Measurements from ENCODE around the gene PDHX. TPM values are rescaled to one million over a fixed set of nuclear protein-coding genes. Genes with fewer than 3 reads are reported as not detected.

The PDHX gene
- polyA plus RNA-seq, 3 donors, result 14.3 to 35.1 (median 20.8) TPM

DNA sequence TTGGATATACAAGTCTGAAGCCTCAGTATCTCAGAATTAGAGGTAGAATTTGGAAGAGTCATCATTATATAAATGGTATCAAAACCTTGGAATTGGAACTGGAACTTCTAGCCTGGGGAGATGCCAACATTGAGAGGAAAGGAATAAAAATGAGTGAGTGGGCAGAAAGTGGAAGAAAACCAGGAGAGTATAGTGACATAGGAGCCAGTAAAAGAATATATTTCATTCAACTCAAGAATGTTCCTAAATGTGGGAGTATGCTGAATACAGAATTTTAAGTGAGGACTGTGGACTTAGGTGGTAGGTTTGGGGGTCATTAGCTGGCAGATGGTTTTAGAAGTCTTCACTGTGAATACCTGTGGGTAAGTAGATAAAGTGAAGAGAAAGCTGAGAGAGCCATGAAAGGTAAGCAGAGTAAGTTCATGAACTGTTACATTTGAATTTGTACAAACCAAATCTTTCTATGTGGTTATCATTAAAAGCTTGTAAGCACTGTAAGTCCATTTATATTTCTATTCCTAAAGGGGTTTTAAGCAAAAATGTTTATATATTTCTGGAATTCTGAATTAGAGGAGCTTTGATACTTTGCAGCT is 60.2 kb downstream of the PDHX start:
- H3K27ac ChIP-seq (ENCODE audit: low read depth, low read length), result no peak overlapping the region

DNA sequence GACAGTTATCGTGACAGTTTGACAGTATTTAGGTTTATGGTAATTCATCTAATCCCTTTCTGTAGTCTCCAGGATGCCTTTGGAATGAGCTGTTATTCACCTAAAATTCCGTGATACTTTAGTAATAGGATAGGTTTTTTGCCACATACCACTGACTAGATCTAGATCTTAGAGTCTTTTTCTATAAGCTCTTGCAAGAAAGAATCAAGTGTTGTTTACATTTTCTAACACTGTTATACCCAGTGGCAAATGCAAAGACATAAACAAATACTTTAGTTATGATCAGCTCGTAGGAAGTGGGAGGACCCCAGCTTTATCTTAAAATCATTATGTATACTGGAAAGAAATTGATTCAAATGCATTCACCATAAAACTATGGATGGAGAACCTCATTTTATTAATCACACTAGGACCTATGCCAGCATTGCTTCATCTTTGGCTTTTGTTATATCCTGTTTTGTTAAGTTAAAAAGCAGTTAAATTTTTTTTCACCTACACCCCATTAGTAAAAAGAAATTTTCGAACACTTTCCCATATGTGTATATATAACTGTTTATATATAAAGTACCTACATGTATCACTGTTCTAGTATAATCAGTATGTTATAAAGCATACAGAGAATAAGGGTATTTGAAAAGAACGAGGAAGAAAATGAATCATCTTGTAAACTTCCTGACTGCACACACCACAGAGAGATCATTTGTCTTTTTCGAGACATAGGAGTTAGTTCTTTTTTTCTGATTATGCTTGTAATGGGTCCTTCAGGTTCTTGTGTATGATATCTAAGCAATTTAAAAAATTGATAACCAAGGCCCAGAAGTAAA is 60.9 kb downstream of the PDHX start:
- WGBS, 3 donors, result 24 to 42% (median 29%) methylated on average over 6 of the region's 6 CpGs
- H3K27ac ChIP-seq (ENCODE audit: low read depth, low read length), result no peak overlapping the region

DNA sequence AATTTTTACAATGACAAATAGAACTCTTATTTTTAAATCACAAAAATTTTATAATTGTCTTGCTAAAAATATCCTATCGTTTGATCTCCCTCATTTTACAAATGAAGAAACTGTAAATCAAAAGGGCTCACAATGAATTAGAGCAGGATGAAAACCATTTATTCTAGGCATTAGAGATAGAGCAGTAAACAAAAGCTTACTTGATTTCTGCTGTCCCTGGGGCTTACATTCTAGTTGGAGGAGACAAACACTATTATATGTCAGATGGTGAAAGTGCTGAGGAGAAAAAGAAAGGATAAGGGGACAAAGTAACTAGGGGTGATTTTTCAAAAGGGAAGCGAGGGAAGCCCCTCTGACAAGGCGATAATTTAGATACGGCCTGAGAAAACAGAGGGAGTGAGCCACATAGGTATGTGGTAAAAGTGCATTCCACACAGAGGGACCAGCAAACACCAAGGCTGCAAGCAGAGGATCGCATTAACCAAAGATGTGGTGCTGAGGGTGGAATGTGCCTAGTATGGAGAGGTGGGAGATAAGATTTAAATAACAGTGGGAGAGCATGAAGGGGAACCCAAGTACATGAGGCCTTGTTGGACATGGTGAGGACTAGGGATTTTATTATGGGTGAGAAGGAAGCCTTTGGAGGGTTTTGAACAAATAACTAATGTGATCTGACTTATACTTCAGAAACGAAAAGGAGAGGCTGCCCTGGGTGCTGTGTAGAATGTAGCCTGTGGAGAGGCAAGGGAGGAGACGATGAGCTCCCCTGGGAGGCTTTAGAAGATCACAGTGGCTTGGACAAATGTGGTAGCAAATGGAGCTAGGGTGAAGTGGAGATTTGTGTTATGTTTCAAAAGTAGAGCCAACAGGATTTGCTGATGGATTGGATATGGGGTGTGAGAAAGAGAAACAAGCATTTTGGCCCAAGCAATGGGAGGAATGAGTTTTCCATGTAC is 62.1 kb downstream of the PDHX start:
- 81 to 85% (median 85%) methylated on average over 7 of the region's 7 CpGs for WGBS, 3 donors
- H3K27ac ChIP-seq (ENCODE audit: low read depth, low read length), result no peak overlapping the region

DNA sequence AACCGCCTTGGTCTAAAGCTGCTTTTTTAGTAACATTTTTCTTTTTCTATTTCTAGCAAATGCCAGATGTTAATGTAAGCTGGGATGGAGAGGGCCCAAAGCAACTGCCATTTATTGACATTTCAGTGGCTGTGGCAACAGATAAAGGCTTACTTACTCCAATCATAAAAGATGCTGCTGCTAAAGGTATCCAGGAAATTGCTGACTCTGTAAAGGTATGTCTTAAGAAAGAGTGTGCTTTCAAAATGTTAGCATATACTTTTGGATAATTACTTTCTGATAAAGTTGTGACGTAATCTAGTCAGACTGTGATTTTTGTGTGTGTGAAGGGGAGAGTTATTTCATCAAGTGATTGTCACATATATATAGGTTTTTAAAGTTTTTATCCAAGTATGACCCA is 68.1 kb downstream of the PDHX start:
- no peak overlapping the region for H3K27ac ChIP-seq (ENCODE audit: low read depth, low read length)
- WGBS, 3 donors, result 97 to 99% (median 99%) methylated on average over 2 of the region's 2 CpGs

DNA sequence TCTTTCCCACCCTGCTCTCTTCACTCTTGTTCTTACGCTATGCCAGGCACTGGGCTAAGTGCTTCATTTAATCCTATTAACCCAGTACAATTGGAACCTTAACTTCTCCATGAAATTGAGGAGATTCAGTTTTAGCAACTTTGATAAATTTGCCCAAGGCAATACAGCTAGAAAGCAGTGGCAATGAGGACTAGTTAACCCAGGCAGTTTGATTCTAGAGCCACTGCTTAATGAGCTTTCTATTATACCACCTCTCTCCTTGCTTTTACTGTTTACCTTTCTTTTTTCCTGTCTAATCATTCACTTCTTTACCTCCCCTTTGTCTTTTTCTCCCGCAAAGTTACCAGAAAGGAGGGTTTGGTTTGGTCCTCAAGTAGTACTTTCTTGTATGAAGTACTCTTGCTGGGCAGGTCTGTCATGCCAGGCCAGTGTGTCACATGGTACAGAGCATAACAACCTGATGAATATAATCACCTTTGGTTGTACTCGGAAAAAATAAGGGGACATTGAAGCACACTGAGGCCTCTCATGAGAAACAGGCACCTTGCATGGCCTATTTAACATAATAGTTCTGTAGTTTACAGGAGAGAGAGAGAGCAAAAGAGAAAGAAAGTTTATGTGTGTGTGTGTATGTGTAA is 70.6 kb downstream of the PDHX start:
- H3K27ac ChIP-seq (ENCODE audit: low read depth, low read length), result no peak overlapping the region
- 68 to 97% (median 94%) methylated on average over 3 of the region's 3 CpGs for WGBS, 3 donors

DNA sequence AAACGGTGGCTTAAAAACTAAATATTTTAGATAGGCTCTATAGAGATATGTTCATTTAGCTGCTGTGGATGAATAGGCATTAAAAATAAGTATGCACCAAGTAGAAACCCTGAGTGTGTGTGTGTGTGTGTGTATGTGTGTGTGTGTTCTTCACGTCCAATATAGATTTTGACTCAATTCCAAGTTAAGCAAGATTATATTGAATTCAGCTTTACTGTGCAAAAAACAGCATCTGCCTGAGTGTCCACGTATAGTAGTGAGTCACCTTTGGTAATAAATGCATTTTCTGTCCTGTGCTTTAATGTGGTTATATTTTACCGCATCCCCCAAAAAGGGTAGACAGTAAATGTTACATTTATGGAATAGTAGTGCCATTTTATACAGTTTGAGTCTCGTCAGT is 71.2 kb downstream of the PDHX start:
- WGBS, 3 donors, result 46 to 85% (median 81%) methylated on average over 5 of the region's 5 CpGs

DNA sequence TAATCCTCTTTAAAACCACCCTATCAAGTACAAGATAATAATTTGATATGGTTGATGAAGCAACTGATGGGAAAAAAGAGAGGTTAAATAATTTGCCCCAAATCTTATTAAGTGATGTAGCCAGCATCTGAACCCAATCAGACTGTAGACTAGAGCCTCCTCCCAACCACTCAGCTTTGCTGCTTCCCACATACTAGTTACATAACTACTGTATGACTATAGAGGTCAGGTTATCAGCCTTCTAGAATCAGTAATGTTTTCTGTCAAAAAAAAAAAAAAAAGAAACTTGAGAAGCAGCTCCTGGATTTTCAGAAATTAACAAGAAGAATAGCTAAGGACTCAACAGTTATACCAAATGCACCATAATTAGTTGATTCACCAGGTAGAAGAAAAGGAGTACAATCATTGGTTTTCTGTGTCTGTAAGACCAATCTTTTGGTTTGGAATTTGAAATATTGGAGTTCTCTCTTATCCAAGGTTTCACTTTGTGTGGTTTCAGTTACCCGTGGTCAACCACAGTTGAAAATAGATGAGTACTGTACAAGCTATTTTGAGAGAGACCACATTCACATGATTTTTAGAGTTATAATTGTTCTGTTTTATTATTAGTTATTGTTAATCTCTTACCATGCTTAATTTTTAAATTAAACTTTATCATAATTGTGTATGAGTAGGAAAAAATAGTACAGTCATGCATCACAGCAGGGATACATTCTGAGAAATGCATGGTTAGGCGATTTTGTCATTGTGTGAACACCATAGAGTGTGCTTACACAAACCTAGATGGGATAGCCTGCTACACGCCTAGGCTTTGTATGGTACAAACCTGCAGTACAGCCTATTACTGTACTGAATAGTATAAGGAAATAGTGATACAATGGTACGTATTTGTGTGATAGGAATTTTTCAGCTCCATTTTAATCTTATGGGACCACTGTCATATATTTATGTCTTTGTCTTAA is 72.2 kb downstream of the PDHX start:
- no peak overlapping the region for H3K27ac ChIP-seq (ENCODE audit: low read depth, low read length)
- 82 to 93% (median 87%) methylated on average over 4 of the region's 4 CpGs for WGBS, 3 donors

More for the DNA sequence above, 71.2 kb downstream of the PDHX start:
- H3K27ac ChIP-seq (ENCODE audit: low read depth, low read length), result no peak overlapping the region

DNA sequence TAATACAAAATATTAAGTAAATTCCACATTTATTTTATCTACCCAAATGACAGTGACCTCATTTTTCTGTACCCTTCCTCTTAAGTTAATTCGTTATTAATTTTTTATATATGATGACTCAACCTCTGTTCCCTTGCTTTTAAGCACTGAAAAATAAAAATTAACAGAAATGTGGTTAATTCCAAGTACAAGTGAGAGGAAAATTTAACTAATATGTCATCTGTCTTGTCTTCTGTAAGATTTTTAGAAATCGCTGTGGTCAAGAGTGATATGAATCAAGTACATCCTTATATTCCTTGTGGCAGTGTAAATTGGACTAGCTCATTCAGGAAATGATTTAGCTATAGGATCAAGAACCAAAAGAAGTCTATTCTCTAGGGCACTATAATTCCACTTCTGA is 74.5 kb downstream of the PDHX start:
- no peak overlapping the region for H3K27ac ChIP-seq (ENCODE audit: low read depth, low read length)
- 92 to 94% (median 93%) methylated on average over 2 of the region's 2 CpGs for WGBS, 3 donors

DNA sequence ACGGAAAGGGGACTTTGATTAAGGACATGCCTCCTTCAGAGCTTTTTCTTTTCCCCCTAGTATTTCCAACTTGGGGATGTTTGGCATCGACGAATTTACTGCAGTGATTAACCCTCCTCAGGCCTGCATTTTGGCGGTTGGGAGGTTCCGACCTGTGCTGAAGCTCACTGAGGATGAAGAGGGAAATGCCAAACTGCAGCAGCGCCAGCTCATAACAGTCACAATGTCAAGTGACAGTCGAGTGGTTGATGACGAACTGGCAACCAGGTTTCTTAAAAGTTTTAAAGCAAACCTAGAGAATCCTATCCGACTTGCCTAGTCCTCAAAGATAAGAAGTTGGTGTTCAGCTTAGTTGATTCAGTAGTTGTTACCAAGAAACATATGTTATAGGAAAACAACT is 78.4 kb downstream of the PDHX start:
- 94 to 96% (median 95%) methylated on average over 9 of the region's 9 CpGs for WGBS, 3 donors
- no peak overlapping the region for H3K27ac ChIP-seq (ENCODE audit: low read depth, low read length)

DNA sequence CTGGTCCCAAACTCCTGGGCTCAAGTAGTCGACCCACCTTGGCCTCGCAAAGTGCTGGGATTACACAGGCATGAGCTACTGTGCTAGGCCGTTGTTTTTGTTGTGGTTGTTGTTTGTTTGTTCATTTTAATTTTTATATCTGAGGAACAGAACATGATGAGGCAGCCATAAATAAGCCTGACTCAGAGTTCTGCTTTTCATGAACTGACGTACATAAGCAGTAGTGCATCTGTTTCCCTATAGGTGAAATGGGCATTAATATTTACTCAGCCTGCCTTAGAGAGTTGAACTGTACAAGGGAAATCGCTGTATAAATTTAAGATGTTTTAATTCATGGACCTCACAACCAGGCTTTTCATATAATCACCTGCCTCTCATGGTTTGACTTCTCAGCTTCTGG is 80.5 kb downstream of the PDHX start:
- WGBS, 3 donors, result 86 to 94% (median 88%) methylated on average over 5 of the region's 5 CpGs
- H3K27ac ChIP-seq (ENCODE audit: low read depth, low read length), result no peak overlapping the region

DNA sequence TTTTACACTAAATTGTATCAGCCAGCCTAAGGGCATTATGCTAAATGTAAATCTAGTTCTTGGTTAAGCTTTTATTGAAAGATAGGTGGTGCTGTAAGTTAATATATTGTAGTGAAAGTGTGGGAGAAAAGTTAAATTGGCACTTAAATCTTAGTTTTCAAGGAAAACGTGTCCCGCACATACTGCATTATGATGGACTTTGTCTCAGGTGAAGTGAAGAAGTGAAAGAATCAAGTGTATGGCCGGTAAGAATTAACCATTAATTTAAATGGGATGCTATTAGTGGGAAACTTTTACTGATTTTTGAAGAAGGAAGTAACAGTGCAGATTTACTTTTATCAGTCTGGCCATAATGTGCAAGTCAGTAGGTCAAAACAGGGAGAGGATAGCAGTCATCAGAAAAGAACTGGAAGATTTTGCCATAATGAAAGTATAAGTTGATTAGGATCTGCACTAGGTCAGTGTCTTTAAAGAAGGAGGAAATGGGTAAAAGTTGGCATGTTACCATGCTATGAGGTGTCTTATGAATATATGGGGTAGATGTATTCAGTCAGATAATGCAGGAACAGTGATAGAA is 81.6 kb downstream of the PDHX start:
- WGBS, 3 donors, result 13 to 23% (median 21%) methylated on average over 3 of the region's 3 CpGs
- H3K27ac ChIP-seq (ENCODE audit: low read depth, low read length), result no peak overlapping the region

DNA sequence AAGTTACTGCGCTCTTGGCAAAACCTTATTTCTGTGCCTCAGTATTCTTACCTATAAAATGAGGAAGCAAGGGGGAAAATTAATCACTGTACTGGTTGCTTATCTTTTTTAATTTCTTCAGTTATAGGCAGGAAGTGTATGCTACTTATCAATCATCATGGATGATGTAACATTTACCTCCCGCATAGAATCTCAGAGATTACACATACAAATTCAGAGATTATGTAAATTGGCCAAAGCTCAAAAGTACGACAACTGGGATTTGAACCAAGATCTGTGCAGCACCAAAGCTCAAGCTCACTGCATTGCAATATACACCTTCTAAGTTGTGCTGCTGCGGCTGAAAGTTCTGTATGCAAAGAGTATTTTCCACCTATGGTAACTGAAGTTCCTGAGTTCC is 83.0 kb downstream of the PDHX start:
- WGBS, 3 donors, result 60 to 71% (median 65%) methylated on average over 4 of the region's 4 CpGs

DNA sequence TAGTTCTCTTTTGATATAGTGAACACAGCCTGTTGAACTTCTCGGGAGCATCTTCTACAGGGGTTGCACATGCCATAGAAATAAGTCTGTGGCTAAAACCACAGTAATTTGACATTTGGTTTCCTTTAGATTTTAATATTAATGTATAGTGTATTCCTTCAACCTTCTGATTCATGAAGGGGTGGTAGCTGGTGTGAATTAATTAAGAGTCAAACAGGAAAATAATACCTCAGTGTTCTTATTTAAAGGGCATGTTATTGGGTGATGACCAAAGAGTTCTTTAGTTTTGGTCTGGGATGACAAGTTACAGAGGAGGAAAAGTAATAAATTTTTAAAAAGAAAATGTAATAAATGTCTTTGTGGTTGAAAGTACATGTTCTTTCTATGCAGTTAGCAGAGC is 86.8 kb downstream of the PDHX start:
- WGBS, 3 donors, result 0 to 40% (median 0%) methylated on average over 1 of the region's 1 CpG
- H3K27ac ChIP-seq (ENCODE audit: low read depth, low read length), result no peak overlapping the region

More for the DNA sequence above, 83.0 kb downstream of the PDHX start:
- H3K27ac ChIP-seq (ENCODE audit: low read depth, low read length), result no peak overlapping the region

DNA sequence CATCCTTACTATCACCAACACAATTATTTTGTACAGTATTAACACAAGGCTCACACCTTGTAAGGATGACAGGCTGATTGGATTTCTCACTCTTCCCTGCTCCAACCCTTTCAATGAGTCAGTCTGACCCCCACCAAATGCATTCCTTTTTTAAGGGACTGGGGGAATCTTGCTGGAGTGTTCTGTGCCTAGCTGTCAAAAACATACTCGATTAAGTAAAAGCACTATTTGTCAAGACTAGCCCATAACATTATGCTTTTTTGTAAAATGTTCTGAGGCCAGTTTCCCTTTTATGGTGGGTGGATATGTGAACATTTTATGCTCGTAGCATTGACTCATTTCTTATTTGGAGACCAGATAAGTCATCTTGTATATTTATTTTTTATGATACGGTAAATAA is 87.2 kb downstream of the PDHX start:
- no peak overlapping the region for H3K27ac ChIP-seq (ENCODE audit: low read depth, low read length)
- WGBS, 3 donors, result 61 to 77% (median 75%) methylated on average over 3 of the region's 3 CpGs

DNA sequence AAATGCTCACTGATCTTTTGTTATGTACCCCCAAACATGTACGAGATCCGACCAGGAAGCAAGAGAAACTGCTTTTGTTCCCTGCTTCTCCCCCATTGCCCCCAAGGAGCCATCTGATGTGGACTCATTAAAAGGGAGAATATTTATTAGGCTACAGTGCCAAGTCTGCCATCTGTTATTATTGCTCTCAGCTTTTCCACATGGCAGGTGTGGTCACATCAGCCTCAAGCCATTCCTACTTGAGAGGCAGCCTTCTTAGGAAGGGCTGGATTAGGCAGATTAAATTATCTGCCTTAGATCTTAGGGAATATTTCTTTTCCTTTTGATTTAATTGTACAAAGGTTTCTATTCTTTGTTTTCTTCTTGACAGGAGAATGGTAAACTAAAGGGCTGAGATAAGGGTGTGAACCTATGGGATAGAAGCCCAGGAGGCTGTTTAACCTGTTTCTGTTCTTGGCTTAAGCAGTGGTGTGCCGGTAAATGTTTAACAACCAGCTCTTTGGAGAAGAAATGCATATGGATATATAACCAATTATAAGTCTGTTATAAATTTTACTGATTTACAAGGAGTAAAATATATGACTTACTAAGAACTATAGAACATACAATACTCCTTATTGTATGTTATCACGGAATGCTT is 88.8 kb downstream of the PDHX start:
- 38 to 94% (median 85%) methylated on average over 4 of the region's 4 CpGs for WGBS, 3 donors
- H3K27ac ChIP-seq (ENCODE audit: low read depth, low read length), result no peak overlapping the region

DNA sequence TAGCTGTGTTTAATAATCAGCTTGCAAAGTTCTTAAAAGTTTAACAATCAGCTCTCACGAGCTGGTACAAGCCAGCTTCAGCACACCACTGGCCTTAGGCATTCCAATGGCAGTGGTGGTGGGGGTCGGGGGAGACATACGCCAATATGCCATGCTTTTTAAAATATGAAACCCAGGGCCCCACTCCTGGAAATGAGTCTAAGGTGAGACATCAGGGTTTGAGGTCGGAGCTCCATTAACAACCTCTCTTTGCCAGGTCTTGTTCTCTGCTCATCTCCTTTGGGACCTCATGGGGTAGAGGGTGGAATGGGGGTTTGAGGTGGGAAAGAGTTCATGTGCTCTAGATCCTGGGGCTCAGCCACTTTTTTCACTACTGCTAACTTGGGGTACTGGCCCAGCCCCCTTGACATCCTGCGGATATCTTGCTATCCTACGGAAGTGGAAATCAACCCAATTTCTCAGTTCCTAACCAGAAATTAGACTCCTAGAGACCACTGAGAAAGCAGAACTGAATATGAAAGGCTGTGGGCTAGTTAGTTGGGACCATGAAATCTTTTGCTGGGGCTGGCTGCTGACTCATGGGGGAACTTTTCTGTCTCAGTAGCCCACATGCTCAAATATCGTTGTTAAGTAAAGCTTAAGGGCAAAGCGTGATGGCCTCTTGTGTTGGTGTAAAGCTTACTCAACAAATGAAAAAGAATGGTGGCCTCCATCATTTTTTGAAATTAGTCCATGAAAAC is 90.1 kb downstream of the PDHX start:
- 63 to 84% (median 68%) methylated on average over 8 of the region's 8 CpGs for WGBS, 3 donors
- H3K27ac ChIP-seq (ENCODE audit: low read depth, low read length), result no peak overlapping the region
